ENCODE results near the gene ARHGEF11.

Gene ARHGEF11

DNA sequence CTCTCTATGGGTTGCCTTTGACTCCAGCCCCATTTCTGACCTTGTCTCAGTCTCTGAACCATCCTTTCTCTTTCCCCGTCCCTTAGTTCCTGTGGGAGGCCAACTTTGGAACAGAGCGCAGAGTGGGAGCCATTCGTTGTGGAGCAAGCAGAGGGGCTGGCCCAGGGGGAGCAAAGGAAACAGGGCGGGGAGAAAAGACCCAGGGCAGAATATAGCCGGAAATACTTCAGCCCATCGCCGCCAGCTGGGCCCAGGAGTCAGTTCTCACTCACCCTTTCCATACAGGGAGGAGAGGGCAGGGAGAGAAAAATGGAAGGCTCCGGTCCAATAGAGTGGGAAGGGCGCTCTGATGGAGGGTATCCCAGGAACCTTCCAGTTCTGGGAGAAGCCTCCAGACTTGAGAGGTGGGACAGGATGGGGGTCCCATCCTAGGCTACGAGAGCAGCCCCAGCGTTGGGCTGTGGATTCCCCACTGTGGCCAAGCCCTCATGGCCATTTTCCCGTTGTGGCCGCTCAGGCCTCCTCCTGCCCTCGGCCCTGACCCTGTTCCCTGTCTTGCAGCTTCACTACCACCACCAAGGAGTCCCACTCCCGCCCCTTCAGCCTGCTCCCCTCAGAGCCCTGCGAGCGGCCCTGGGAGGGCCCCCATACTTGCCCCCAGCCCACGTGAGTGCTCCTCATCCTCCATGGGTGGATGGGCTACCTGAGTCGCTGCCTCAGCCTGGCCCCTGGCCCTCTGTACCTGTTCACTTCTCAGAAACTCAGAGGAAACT lies 141.2 kb downstream of the ARHGEF11 start:
- H3K4me3 ChIP-seq (ENCODE audit: low read length), result no peak overlapping the region
- TF ChIP-seq, protein P1, sequence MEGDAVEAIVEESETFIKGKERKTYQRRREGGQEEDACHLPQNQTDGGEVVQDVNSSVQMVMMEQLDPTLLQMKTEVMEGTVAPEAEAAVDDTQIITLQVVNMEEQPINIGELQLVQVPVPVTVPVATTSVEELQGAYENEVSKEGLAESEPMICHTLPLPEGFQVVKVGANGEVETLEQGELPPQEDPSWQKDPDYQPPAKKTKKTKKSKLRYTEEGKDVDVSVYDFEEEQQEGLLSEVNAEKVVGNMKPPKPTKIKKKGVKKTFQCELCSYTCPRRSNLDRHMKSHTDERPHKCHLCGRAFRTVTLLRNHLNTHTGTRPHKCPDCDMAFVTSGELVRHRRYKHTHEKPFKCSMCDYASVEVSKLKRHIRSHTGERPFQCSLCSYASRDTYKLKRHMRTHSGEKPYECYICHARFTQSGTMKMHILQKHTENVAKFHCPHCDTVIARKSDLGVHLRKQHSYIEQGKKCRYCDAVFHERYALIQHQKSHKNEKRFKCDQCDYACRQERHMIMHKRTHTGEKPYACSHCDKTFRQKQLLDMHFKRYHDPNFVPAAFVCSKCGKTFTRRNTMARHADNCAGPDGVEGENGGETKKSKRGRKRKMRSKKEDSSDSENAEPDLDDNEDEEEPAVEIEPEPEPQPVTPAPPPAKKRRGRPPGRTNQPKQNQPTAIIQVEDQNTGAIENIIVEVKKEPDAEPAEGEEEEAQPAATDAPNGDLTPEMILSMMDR (IDR thresholded peaks at IDR 0.05; ENCODE audit: insufficient read depth, low read depth, low read length, missing control alignments), result no peak
- no peak for DNase-seq (ENCODE audit: low read depth)

DNA sequence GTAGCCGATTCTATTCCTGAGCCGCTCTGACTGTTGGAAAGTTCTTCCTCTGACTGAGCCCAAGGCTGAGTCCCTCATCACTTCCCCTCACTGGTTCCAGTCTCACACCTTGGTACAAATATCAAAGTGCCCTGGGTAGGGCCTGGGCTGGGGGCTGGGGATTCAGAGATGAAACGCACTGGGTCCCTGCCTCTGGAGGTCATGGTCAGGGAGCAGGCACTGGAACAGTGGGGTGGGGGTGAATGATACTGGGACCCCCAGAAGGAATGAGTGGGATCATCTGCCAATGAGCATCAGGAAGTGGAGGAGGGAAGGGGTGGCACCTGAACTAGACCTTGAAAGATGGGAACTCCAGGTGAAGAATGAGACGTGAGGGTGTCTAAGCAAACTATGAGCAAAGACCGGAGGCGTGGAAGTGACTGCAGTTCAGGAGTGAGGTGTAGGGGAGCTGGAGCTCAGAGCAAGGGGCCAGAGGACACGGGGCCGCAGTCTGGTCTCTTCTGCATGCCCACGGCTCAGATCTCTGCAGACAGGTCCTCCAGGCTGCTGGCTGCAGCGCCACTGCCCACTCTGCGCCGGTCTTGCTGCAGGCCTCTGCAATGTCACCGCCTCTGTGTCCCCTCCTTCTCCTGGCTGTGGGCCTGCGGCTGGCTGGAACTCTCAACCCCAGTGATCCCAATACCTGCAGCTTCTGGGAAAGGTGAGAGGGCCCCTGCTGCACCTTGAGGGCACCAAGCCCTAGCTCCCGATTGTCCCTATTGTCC lies 142.0 kb downstream of the ARHGEF11 start:
- H3K4me3 ChIP-seq (ENCODE audit: low read length), result no peak overlapping the region
- DNase-seq (ENCODE audit: low read depth), result no peak
- TF ChIP-seq, protein P1 (IDR thresholded peaks at IDR 0.05; ENCODE audit: insufficient read depth, low read depth, low read length, missing control alignments), result no peak

DNA sequence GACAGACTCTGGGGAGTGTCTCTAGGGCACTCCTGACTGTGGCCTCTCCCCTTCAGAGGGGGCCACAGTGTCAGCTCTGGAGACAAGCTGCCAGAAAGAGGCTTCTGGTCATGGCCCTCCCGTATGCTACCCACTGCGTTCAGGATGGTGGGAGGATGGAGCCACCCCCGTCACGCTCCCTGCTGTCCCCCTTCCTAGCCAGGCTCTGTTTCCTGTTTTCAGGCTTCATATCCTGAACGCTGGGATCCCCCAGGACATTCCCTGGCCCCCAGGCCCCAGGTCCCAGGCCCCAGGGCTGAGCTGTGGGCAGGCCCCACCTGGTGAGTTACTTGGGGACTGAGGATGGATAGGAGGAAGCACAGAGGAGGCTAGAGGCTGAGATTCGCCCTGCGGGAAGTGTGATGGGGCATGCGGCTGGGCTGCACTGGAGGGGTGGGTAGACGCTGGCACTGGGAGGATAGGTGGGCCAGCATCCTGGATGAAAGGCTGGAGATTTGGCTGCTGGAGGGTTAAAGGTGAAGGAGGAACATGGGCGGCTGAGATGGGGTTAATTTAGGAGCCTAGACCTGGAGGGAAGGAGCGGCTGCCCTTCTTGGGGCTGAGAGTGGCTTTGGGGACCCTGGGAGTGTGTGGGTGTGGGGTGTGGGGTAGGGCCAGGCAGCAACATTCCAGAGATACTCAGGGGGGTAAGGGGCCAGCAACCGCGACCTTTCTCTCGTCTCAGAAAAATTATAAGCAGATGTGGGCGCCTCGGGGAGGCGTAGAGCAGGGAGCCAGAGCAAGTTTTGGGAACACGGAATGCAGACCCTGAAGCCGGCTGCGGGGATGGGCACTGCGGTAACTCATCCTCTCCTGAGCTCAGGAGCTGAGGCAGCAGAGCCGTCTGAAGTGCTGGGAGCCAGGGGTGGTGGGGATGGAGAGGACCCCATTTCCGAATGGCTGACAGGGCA lies 143.3 kb downstream of the ARHGEF11 start:
- TF ChIP-seq, protein P1 (IDR thresholded peaks at IDR 0.05; ENCODE audit: insufficient read depth, low read depth, low read length, missing control alignments), result no peak

DNA sequence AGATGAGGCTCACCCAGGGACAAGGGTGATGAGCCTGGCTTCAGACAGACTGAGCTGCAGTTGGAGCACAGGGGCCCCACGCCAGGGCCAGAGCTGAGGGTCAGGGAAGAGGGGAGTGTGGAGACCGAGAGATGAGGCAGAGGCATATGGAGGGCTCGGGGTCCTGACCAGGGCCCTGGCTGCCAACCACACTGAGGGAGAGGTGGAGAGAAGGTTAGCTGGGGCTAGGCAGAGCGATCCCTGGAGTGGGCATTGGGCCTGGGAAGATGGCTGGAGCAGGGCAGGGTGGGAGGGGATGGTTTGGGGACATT lies 144.0 kb downstream of the ARHGEF11 start:
- H3K4me3 ChIP-seq (ENCODE audit: low read length), result no peak overlapping the region
- TF ChIP-seq, protein P1 (IDR thresholded peaks at IDR 0.05; ENCODE audit: insufficient read depth, low read depth, low read length, missing control alignments), result no peak
- DNase-seq (ENCODE audit: low read depth), result no peak

More for the DNA sequence above, 143.3 kb downstream of the ARHGEF11 start:
- DNase-seq (ENCODE audit: low read depth), result no peak
- no peak overlapping the region for H3K4me3 ChIP-seq (ENCODE audit: low read length)

DNA sequence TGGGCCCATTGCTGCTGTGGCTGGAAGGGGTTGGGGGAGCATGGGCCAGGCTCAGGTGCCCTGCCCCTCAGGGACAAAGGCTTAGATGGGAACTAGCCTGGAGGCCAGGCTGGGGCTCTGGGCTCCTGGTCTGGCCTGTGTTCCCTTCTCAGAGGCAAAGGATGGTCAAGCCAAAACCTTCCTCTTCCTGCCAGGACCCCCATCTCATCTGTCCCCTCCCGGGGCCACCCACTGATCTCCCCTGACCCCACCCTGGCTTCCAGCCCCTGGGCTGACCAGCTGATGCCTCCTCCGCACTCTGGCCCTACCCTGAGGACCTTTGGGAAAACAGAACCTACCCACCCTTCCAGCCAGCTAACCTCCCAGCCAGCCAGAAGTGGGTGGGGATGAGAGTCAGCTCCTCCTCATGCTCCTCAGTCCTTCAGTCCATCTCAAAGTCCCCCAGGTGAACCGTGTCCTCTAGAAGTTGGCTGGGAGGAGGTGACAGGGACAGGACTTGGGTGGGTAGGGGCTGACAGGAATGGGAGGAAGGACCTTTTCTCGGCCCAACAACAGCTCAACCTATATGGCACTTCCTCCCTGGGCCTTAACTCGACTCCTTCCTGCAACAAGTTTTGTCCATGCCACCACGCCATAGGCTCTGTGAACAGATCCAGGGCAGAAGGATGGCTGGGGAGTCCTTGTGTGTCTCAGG lies 144.5 kb downstream of the ARHGEF11 start:
- TF ChIP-seq, protein P1 (IDR thresholded peaks at IDR 0.05; ENCODE audit: insufficient read depth, low read depth, low read length, missing control alignments), result no peak
- no peak overlapping the region for H3K4me3 ChIP-seq (ENCODE audit: low read length)
- no peak for DNase-seq (ENCODE audit: low read depth)

All from epithelial cell of esophagus (primary cell).